ENCODE results near the gene SETMAR. TPM values are rescaled to one million over a fixed set of nuclear protein-coding genes. Genes with fewer than 3 reads are reported as not detected.
A peak's percentile ranks its signal among the peaks of the same experiment; 100 is the strongest.

Gene SETMAR
- total and polyA plus RNA-seq, 3 experiments from 2014 or later: 12.0 to 18.6 (median 18.4) TPM

DNA sequence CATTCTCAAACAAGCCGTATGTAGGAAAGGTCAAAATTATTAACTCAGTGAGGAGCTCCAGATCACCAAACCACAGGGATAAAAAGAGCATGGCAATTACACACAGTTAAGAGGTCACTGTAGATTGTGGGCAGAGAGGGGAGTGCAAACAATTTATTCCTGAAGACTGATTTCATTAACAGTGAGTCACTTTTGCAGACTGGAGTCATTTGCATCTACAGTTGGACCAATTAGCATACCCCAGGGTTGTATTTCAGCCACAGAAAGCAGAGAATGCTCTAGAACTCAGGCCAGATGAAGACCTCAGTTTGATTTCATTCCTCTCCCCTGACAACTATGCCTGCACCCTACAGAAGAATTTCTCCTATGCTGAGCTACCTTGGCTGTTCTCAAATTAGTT, 40.1 kb downstream of the SETMAR start:
- peak overlapping the region in 2 of 8 donors; percentile 11 to 12 for H3K27ac Mint-ChIP-seq
- Histone ChIP-seq H3K4me3 (ENCODE audit: low read length) (no peak overlapping the region), H3K27me3 (ENCODE audit: insufficient read depth, low read length, poor library complexity, severe bottlenecking) (no peaks in the 10 kb centered on the region), H3K4me1 (ENCODE audit: insufficient read depth, low read length) (no peaks in the 10 kb centered on the region), H3K27ac (ENCODE audit: low read depth, low read length) (no peak overlapping the region), H3K36me3 (ENCODE audit: insufficient read depth, low read length) (no peaks in the 10 kb centered on the region), H3K9me3 (ENCODE audit: low read length) (no peaks in the 10 kb centered on the region)
- no peaks in the 10 kb centered on the region for H3K9me3 Mint-ChIP-seq
- H3K4me3 Mint-ChIP-seq: no peak overlapping the region
- no peaks in the 10 kb centered on the region for H3K4me1 Mint-ChIP-seq
- ChIA-PET CTCF (interaction anchor here (1.9 kb wide), 1 partner anchor 290 kb away, joined by 4 read pairs; no protein-coding TSS in a partner anchor), POLR2A (no interaction called here)
- DNase-seq: no peak
- peaks cover 0 to 2% of the 10 kb centered on the region in 2 donors for H3K27me3 Mint-ChIP-seq
- peaks cover 0 to 19% (median 13%) of the 10 kb centered on the region in 3 donors for H3K36me3 Mint-ChIP-seq

DNA sequence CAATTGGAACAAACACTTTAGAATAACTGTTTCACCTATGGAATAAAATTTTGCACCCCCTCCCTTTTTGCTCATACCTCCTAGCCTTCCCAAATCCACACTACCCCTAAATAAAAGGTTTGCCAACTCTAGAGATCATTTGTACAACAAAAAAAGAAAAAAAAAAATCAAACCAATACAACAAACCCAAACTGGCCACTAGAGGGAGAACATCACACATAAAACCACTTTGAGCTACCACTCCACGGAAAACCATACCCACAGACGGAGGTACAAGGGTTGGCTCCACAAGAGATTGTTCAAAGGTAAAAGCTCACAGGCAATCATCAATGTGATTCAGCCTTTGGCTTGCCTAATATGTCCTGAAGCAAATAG, 47.6 kb downstream of the SETMAR start:
- H3K27me3 ChIP-seq (ENCODE audit: insufficient read depth, low read length, poor library complexity, severe bottlenecking): no peaks in the 10 kb centered on the region
- Mint-ChIP-seq H3K4me3 (peak overlapping the region; percentile 14 to 85 (median 72)), H3K27me3 (no peaks in the 10 kb centered on the region), H3K4me1 (peaks cover 12 to 21% (median 17%) of the 10 kb centered on the region in 3 donors), H3K9me3 (no peaks in the 10 kb centered on the region), H3K27ac (peak overlapping the region in 5 of 8 donors; percentile 5 to 84 (median 20)), H3K36me3 (no peaks in the 10 kb centered on the region)
- no peaks in the 10 kb centered on the region for H3K9me3 ChIP-seq (ENCODE audit: low read length)
- peak; percentile 26 to 75 (median 60) for DNase-seq
- peak overlapping the region; percentile 64 for H3K27ac ChIP-seq (ENCODE audit: low read depth, low read length)
- H3K36me3 ChIP-seq (ENCODE audit: insufficient read depth, low read length): no peaks in the 10 kb centered on the region
- ChIA-PET POLR2A (interaction anchor here (0.6 to 2.0 kb wide), 6 partner anchors 117 to 286 kb away, joined by 3 to 7 read pairs (median 4); partner anchors contain the start of genes ITPR1 and SUMF1), CTCF (interaction anchor here (0.6 to 5.0 kb wide), 28 partner anchors 9 to 361 kb away, joined by 3 to 64 read pairs (median 4); partner anchors contain the start of gene ITPR1)
- H3K4me3 ChIP-seq (ENCODE audit: low read length): no peak overlapping the region
- no peaks in the 10 kb centered on the region for H3K4me1 ChIP-seq (ENCODE audit: insufficient read depth, low read length)

DNA sequence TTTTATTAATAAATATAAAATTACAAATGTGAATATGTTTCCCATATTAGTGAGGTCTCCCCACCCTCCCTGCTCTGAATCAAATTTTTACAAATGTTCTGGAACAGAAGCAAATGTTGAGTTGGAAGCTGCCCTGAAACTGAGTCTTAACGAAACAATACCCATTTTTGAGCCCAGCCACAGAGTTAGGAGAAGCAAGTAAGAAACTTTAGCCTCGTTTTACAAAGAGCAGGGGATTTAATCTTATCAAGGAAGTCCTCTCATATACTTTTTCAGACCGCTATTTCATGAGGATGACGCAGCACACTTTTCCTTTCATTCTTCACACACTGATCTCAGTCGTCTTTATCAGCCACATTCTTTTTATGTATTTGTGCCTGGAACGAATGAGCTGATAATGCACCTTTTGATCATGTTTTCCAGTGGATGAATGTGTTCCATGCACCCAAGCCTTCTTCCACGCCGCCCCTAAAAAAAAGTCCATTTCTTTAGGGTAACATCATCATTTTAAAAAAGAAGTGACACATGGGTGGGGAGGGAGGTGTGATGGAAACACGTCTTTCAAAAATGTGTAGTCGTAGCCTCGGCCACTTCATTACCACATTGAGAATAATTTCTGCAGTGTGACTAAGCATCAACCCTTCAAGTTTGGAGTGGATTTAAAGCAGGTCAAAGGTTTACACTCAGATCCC, 48.1 kb downstream of the SETMAR start:
- peak overlapping the region; percentile 64 for H3K27ac ChIP-seq (ENCODE audit: low read depth, low read length)
- no peaks in the 10 kb centered on the region for H3K4me1 ChIP-seq (ENCODE audit: insufficient read depth, low read length)
- no peaks in the 10 kb centered on the region for H3K27me3 Mint-ChIP-seq
- ChIA-PET POLR2A (interaction anchor here (0.9 to 2.0 kb wide), 4 partner anchors 116 to 285 kb away, joined by 4 to 7 read pairs (median 5); partner anchors contain the start of genes ITPR1 and SUMF1), CTCF (interaction anchor here (0.6 to 5.0 kb wide), 28 partner anchors 9 to 360 kb away, joined by 3 to 64 read pairs (median 4); partner anchors contain the start of gene ITPR1)
- no peaks in the 10 kb centered on the region for H3K9me3 Mint-ChIP-seq
- H3K27ac Mint-ChIP-seq: peak overlapping the region; percentile 10 to 93 (median 82)
- peak overlapping the region; percentile 14 to 85 (median 72) for H3K4me3 Mint-ChIP-seq
- peak overlapping the region; percentile 59 for H3K4me3 ChIP-seq (ENCODE audit: low read length)
- H3K36me3 ChIP-seq (ENCODE audit: insufficient read depth, low read length): no peaks in the 10 kb centered on the region
- no peaks in the 10 kb centered on the region for H3K36me3 Mint-ChIP-seq
- no peaks in the 10 kb centered on the region for H3K27me3 ChIP-seq (ENCODE audit: insufficient read depth, low read length, poor library complexity, severe bottlenecking)
- DNase-seq: peak in 2 of 5 donors; percentile 3 to 35
- no peaks in the 10 kb centered on the region for H3K9me3 ChIP-seq (ENCODE audit: low read length)
- H3K4me1 Mint-ChIP-seq: peaks cover 12 to 21% (median 17%) of the 10 kb centered on the region in 3 donors

DNA sequence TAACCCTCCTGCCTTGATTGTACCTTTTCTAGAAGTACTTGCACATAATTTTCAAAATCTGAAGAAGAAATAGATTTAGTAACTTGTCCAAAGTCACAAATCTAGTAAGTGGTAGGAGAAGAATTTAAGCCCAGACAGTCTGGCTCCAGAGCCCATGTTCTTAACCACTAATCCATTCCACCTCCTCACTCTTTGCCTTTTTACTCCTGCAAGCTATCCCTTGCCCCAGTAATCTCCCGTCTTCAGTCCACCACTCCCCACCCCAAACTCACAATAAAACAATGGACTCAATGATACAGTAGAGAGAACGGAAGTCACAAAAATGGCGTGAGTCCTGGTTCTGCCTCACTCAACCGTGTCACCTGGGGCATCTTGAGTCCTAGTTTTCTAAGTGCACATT, 48.7 kb downstream of the SETMAR start:
- H3K4me3 ChIP-seq (ENCODE audit: low read length): no peak overlapping the region
- CTCF ChIA-PET: interaction anchor here (1.1 to 5.0 kb wide), 6 partner anchors 22 to 281 kb away, joined by 3 to 64 read pairs (median 6); partner anchors contain the start of gene ITPR1

DNA sequence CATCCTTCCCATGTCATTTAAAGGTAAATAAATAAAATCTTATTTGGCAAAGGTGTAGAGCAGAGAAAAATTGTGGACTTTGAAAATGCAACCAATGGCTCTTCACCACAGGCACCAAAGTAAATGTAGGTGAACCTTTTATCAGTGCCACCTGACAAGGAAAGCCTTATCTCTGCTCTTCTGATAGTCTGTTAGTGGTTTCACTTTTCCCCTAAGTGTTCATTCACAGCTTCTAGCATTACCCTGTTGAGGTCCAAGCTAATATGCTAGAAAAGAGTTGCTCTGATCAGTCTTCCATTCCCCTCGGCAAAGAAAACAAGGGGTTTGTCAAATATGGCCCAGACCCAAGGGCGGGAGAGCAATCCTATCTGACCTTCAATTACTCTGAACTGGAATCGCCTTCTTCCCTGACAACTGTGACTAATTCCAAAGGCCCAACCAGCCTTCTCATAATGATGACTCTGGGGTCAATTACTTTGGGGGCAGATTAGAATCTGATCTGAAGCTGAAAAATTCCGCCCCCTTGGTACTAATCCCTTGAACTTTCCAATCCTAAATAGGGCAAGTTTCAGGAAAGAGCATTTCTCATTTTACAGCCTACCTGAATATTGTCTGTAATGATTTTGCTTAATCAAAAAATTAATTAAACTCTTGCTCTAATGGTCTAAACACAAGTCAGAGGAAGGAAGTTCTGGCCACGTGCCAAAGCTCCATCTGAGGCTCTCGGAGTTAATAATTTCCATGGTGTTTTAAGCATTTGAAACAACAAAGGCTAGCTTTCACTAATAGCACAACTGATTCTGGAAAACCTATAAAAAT, 52.4 kb downstream of the SETMAR start:
- Histone ChIP-seq H3K36me3 (ENCODE audit: insufficient read depth, low read length) (no peaks in the 10 kb centered on the region), H3K27me3 (ENCODE audit: insufficient read depth, low read length, poor library complexity, severe bottlenecking) (no peaks in the 10 kb centered on the region), H3K9me3 (ENCODE audit: low read length) (no peaks in the 10 kb centered on the region), H3K27ac (ENCODE audit: low read depth, low read length) (no peak overlapping the region), H3K4me3 (ENCODE audit: low read length) (no peak overlapping the region), H3K4me1 (ENCODE audit: insufficient read depth, low read length) (no peaks in the 10 kb centered on the region)
- ChIA-PET POLR2A (no interaction called here), CTCF (no interaction called here)
- Mint-ChIP-seq H3K27me3 (no peaks in the 10 kb centered on the region), H3K9me3 (no peaks in the 10 kb centered on the region), H3K36me3 (peaks cover 0 to 6% (median 0%) of the 10 kb centered on the region in 3 donors), H3K4me3 (no peak overlapping the region), H3K27ac (peak overlapping the region in 4 of 8 donors; percentile 61 to 76 (median 69)), H3K4me1 (peaks cover 12 to 20% (median 16%) of the 10 kb centered on the region in 3 donors)
- no peak for DNase-seq

More for the DNA sequence above, 48.7 kb downstream of the SETMAR start:
- Mint-ChIP-seq H3K4me1 (peaks cover 12 to 21% (median 17%) of the 10 kb centered on the region in 3 donors), H3K27ac (peak overlapping the region in 7 of 8 donors; percentile 10 to 93 (median 84)), H3K36me3 (no peaks in the 10 kb centered on the region), H3K4me3 (peak overlapping the region; percentile 14 to 85 (median 72)), H3K9me3 (no peaks in the 10 kb centered on the region), H3K27me3 (no peaks in the 10 kb centered on the region)
- Histone ChIP-seq H3K9me3 (ENCODE audit: low read length) (no peaks in the 10 kb centered on the region), H3K27ac (ENCODE audit: low read depth, low read length) (peak overlapping the region; percentile 64), H3K27me3 (ENCODE audit: insufficient read depth, low read length, poor library complexity, severe bottlenecking) (no peaks in the 10 kb centered on the region), H3K4me1 (ENCODE audit: insufficient read depth, low read length) (no peaks in the 10 kb centered on the region), H3K36me3 (ENCODE audit: insufficient read depth, low read length) (no peaks in the 10 kb centered on the region)
- POLR2A ChIA-PET: interaction anchor here (1.4 to 2.0 kb wide), 2 partner anchors 141 to 281 kb away, joined by 4 to 7 read pairs; partner anchors contain the start of gene ITPR1
- DNase-seq: no peak

DNA sequence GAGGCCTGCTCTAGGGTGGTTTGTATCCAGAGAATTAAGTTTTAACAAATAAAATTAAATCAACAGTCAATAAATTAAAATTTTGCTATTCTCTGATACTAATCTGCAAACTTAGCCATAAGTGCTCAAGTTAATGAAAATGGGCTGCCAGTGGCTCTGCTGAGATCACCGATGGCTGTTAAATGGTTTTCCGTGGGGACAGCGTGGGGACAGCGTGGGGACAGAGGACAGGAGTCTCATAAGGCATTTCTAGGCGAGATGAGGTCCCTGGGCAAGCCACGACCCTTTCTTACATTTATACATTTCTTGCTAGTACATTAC, 53.0 kb downstream of the SETMAR start:
- Mint-ChIP-seq H3K4me3 (no peak overlapping the region), H3K27ac (peak overlapping the region in 1 of 8 donors; percentile 76), H3K4me1 (peaks cover 9 to 15% (median 11%) of the 10 kb centered on the region in 3 donors), H3K36me3 (peaks cover 0 to 6% (median 0%) of the 10 kb centered on the region in 3 donors), H3K27me3 (no peaks in the 10 kb centered on the region), H3K9me3 (no peaks in the 10 kb centered on the region)
- Histone ChIP-seq H3K4me3 (ENCODE audit: low read length) (no peak overlapping the region), H3K27me3 (ENCODE audit: insufficient read depth, low read length, poor library complexity, severe bottlenecking) (no peaks in the 10 kb centered on the region), H3K27ac (ENCODE audit: low read depth, low read length) (no peak overlapping the region), H3K4me1 (ENCODE audit: insufficient read depth, low read length) (no peaks in the 10 kb centered on the region), H3K36me3 (ENCODE audit: insufficient read depth, low read length) (no peaks in the 10 kb centered on the region), H3K9me3 (ENCODE audit: low read length) (no peaks in the 10 kb centered on the region)
- ChIA-PET CTCF (no interaction called here), POLR2A (no interaction called here)
- DNase-seq: no peak

DNA sequence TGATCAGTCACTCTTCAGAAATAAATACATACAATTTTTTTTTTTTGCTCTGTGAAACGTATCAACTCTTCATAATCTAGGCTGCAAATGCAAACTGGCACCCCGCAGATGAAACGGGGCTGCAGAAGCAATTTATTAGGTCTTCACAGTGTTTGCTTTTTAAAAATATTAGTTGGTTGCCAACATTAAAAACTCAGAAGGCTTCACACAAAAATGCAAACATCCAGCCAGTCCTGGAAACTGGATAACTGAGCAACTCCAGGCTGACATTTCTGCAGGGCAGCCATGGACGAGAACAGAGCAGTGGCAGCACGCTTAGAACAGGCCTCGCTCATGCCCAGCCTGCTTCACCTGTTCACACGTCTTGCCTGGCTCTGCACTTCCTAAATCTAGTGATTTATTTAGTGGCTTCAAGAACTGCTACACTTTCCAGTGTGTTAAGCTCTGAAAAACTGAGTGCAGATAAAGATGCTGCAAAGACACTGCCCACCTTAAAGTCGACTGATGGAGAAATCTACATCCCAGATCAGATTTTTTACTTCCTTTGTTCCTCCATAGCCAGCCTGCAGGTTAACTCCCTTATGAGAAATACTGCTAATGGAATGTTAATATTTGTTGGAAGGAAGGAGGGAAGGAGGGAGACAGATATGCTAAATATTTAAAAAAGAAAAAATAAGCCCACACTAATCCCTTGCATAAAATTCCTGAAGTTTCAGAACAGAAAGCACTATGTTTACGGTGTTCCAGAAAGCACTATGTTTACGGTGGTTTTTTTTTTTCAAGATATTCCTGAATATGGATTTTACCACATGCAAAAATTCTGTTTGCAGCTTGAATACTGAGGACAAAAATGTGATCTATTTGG, 53.6 kb downstream of the SETMAR start:
- Histone ChIP-seq H3K4me1 (ENCODE audit: insufficient read depth, low read length) (no peaks in the 10 kb centered on the region), H3K9me3 (ENCODE audit: low read length) (no peaks in the 10 kb centered on the region), H3K27ac (ENCODE audit: low read depth, low read length) (no peak overlapping the region), H3K27me3 (ENCODE audit: insufficient read depth, low read length, poor library complexity, severe bottlenecking) (no peaks in the 10 kb centered on the region), H3K4me3 (ENCODE audit: low read length) (no peak overlapping the region), H3K36me3 (ENCODE audit: insufficient read depth, low read length) (no peaks in the 10 kb centered on the region)
- Mint-ChIP-seq H3K4me1 (peaks cover 5 to 9% (median 6%) of the 10 kb centered on the region in 3 donors), H3K27me3 (no peaks in the 10 kb centered on the region), H3K27ac (peak overlapping the region in 1 of 8 donors; percentile 46), H3K9me3 (no peaks in the 10 kb centered on the region), H3K4me3 (no peak overlapping the region), H3K36me3 (peaks cover 0 to 11% (median 0%) of the 10 kb centered on the region in 3 donors)
- POLR2A ChIA-PET: no interaction called here
- DNase-seq: no peak
- CTCF ChIA-PET: no interaction called here

Data from CD8-positive, alpha-beta memory T cell (primary cell).